Middle frontal gyrus (tissue), 1 donor: ENCODE data around the gene GMIP.
A peak's percentile ranks its signal among the peaks of the same experiment; 100 is the strongest.

Experiments used
- DNase-seq: peaks from one replicate; pipeline ENCODE4 v3.0.0-alpha.2; 2015; ENCODE audit warnings: low spot score; ENCODE audit errors: extremely low spot score

GMIP gene

DNA sequence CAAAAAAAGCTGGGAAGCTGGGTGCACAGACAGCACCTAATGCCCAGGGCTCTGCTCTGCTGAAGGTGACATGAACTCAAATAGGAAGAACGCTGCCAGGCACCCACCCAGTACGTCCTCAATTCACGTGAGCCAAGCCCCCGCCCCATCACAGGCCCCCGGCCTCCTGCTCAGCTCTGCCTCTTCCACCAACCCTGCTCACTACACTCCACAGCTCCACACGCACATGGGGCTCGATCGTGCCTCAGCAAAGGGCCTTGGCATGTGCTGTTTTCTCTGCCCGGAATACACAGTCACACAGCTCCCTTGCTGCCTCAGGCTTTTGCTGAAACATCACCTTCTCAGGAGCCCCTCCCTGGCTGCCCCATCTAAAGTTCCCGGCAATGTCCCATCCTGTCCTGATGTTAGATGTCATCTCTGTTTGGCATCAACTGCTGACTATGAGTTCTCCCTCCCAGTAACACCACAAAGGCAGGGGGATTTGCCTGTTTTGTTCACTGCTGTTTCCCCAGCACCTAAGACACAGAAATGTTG is 17.8 kb upstream of the GMIP start:
- DNase-seq = no peak

DNA sequence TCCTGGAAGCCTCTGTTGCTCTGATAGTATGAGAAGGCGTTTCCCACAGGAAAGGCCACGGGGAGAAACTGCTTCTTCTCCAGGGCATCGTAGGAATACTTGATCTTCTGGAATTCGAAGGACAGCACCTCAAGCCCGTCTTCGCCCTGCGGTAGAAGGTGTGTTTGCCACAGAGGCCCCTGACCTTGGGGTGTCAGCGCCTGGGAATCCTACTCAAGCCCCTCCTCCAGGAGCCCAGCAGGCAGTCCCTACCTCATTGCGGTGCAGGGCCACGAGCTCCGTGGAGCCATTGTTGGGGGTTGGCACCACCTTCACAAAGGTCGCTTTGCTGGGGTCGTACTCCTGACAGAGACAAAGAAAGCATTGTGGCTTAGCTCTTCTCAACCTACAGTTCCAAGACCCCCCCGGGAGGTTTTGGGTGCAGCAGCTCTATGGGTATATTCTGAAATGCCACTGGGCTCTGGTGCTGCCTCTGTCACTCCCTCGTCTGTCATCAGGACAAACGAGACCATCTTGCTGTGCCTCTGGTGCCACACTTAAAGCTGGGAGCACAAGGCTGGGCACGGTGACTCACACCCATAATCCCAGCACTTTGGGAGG is 16.3 kb upstream of the GMIP start:
- no peak for DNase-seq

DNA sequence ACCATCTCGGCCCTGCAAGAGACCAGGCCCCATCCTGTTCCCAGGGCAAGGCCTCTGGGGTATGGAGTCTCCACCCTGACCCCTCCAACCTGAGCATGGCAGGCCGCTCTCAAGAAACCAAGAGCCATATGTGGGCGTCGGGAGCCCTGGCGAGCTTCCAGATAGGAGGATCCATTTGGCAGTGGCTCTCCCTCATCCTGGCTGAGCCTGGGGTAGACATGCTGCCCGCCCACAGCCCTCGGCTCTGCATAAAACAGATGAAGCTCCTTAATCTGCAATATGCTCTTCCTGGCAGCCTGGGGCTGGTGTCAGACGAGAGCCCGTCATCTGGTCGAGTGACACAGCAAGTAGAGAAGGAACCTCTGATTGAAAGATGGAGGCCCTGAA is 13.9 kb upstream of the GMIP start:
- DNase-seq = peak; percentile 40

DNA sequence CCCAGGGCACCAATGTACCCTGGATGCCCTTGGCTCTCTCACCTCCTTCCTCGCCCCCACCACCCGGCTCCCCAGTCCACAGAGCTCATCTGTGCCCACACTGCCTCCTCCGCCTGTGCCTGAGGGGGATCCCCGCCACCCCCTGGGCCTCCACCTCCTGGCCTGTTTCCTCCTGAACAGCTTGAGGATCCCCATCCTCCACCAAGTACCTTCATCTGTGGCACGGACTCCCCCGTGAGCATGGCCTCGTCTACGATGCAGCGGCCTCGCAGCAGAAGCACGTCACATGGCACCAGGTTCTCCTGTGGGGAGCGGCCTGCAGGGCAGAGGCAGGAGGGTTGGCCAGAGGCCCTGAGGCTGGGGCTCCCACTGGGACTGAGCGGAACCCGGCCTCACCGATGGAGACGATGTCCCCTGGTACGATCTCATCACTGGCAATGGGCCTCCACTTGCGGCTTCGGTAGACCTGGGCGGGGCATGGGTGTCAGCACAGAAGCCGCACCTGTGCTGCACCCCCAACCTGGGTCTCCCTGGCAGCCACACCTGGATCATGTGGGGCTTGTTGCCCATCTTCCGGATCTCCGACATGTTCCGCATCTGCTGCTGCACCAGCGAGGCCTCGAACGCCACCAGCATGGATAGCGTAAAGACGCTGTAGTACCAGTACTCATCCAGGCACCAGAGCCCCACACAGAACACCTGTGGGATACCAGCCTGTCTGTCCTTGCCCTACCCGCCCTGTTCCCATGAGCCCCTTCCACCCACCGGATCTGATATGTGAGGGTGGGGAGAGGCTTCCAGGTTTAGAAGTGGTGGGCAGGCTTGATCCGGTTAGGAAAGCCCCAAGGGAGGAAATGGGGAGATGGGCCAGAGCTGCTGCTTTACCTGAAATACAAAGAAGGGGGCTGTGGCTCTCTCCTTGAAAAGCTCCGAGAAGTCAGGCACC is 13.3 kb upstream of the GMIP start:
- DNase-seq = no peak

DNA sequence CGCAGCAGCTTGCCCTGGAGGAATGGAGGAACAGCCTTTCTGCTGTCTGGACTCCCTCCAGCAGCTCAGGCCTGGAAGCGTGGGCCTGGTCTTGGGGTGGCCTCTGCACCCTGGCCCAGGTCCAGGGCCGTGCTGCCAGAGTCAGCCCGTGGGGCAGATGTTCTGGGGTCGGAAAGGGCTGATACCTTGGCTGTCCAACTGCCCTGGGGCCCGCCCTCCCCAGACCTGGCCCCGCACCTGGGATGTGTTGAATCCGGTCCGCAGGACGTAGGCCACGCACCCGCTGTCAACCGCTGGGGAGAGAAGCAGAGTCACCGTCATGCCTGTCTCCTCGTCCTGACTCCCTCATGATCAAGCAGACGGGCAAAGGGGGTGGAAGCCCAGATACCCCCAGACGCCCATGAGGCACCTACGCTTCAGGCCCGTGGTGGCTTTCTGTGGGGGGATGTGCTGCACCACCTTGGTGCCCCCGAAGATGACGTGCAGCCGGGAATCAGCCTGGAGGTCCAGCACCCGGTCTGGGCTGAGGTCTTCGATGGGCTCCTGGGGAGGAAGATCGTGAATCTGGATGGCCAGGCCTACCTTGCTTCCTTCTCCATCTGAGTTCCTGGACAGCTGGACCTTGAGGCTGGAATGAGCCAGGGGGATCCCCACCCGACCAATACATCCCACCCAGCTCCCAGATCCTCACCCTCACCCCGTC is 12.3 kb upstream of the GMIP start:
- DNase-seq = no peak

DNA sequence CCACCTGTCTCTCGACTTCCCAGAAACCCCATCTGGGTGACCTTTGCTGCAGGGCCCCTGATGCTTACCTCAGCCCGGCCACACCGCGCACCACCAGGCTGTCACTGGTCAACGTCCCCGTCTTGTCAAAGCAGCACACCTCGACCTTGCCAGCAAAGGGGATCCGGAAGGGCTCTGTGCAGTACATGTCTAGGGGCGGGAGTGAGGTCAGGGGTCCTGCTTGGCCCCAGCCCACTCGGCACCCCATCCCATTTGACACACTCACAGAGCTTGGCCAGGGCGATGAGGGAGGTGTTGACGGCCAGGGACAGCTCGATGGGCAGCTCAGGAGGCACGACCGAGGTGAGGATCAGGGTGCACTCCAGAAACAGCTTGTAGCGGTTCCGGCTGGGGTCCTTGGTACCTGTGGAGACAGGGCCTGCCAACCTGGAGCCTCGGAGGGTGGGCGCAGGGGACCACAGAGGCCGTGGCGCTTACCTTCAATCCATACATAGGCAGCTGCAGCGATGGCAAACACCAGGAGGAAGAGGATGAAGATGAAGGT is 11.7 kb upstream of the GMIP start:
- no peak for DNase-seq

DNA sequence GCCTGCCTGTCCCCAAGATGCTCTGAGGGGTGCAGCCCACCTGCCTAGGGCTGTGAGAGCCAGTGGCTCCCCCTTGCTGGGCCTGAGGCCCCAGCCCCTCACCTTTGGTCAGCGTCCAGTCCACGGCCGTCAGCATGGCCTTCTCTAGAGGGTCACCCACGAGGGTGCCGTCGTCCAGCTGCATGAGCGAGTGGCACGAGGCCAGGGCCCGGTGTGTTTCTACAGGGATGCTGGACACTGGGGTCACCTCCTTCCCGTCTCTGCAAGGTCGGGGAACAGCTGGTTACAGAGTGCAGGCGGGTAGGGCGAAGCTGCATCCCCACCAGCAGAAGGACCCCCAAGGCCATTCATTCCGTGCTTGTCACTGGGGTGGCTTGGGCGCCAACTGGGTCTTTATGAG is 11.0 kb upstream of the GMIP start:
- no peak for DNase-seq

DNA sequence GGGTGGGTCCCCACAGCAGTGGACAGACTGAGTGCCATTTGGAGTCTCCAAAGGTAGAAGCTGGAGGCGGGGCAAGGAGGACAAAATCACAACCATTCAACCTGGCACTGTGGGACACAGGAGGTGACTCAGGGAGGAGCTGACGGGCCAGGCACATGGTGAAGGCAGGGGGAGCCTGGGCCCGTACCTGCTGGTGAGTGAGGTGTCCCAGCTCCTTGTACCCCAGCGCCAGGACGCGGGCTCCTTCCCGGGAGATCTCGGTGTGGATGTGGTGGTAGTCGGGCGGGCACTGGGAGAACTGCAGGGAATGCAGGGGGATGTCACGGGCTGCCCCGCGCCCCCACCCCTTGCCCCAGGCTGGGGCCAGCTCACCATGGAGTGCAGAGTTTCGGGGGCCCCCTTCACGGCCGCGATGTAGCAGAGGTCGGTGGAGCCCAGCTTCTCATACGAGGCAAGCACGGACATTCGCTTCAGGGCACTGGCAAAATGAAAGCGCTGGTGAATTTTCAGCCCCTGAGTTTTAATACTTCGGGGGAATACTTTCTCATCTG is 10.2 kb upstream of the GMIP start:
- DNase-seq = no peak

DNA sequence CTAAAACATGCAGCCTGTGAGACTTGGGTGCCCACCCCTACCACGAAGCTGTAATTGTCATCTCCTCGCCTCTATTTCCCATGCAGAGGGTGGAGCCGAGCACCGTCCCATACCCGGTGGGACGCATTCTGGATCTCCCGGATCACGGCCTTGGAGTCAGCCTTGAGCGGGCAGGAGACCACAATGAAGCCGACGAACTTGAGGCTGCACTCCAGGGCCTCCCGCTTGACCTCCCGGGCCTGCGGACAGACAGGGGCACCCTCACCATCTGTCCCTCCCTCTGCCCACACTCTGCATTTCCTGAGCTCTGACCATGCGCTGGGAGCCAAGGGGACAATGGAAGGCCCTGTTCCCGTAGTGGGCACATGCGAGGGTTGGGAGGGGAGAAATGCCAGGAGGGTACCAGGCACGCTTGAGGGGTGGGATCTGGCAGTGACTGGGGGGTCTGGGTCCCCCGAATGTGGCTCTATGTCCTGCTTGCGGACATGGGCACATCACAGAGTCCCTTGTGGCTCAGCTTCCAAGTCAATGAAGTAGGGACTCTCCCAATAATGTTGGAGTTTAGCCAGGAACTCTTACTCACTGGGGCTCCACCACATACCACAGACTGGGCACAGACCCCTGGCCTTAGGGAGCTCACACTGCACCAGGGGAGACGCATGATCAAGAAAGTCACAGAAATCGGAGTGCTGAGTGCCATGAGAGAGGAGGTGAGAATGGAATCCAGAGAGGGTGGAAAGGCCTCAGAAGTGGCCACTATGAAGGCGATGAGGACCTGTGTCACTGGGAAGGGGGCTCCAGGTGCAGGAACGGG is 9.2 kb upstream of the GMIP start:
- no peak for DNase-seq

DNA sequence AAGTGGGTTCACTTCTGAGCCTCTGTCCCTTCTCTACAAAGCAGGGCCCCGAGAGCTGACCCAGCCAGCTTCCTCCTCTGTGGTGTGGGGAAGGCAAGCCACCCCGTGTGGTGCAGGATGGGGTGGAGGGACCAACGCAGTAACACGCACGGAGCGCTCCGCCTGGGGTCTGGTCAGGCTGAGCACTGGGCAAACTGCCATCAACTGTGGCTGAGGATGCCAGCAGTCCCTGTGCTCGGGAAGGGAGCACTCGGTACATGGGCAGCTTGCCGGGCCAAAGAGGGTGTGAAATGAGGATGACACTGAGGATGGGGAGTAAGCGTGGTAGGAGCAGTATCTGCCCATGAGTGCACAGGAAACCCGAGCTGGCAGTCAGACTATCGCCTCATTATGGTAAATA is 7.6 kb upstream of the GMIP start:
- no peak for DNase-seq

DNA sequence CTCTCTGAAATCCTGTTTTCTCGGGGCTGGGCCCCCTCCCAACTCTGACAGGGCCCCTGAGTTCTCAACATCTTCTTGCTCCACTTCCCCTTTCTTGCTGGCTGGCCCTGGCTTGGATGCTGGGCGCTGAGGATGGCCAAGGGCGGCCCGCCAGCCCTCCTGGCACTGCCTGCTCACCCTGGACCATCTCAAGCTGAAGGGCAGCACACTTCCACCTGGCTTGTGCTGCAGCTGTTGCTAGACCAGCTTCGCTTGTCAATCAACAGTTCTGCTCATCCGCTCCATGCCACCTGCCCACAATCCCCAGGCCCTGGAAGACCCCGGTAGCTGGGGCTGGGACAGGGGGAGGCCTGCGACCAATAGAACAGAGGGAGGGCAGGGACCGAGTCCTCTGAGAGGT is 6.9 kb upstream of the GMIP start:
- DNase-seq = no peak

DNA sequence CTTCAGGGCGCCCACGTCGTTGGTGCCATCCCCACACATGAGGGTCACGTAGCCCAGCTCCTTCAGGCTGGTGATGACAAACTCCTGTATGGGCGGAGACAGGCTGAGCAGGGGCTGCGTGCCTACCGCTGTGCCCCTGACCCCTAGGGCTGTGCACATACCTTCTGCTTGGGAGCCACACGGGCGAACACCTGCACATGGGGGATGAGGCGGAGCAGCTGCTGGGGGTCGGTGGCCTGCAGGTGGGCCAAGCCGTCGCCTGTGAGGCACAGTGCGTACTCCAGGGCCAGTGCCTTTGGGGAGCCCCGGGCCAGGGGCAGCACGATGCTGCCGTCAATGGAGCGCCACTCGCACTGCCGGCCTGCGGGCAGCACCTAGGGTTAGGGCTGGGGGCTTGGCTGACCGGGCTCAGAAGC is 6.1 kb upstream of the GMIP start:
- DNase-seq = no peak

DNA sequence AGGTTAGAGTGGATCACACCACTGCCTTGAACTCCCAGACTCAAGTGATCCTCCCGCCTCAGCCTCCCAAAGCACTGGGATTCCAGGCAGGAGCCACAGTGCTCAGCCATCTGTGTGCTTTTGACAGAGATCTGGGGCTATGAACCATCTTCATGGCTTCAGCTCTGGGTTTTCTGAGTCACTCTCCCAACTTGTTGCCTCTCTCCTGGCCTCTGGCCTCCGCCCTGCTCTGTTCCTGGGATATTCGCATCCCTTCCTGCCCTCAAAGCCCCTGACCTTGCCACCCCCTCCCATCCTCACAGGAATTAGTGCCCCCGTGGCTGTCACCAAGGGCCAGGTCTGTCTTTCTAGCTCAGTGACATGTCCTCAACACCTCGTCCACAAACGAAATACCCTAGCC is 5.7 kb upstream of the GMIP start:
- DNase-seq = no peak

DNA sequence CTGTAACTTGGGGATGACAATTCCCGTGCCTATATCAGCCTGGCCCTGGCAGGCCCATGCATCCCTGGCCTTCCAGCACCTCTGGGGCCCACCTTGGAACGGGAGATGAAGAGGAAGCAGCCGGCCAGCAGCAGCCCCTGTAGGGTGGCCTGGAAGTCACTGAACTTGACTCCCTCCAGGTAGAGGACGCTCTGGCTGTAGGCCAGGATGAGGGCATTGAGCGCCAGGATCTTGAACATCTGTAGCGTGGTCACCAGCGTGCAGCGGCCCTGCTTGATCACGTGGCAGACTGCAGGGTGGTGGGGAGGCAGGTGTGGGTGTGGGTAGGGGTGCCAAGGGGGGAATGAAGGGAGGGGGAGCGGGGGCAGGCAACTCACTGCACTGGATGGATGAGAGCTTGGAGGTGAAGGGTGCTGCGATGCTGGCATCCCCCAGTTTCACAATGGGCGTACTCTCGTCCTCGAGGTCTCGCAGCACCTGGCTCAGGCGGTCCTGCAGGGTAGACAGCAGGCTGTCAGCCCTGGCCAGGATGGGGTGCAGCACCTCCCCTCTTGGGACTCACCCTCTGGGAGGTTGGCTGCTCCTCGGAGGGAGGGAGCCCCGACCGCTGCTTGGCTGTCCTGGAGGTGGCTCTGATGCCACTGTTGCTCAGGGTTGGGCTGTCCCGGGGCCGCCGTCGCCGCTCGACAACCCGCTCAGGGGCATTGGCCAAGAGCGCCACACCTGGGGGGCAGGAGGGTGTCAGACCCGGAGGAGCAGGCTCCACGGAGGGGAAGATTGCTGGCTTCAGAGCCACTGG is 3.8 kb upstream of the GMIP start:
- DNase-seq = no peak

DNA sequence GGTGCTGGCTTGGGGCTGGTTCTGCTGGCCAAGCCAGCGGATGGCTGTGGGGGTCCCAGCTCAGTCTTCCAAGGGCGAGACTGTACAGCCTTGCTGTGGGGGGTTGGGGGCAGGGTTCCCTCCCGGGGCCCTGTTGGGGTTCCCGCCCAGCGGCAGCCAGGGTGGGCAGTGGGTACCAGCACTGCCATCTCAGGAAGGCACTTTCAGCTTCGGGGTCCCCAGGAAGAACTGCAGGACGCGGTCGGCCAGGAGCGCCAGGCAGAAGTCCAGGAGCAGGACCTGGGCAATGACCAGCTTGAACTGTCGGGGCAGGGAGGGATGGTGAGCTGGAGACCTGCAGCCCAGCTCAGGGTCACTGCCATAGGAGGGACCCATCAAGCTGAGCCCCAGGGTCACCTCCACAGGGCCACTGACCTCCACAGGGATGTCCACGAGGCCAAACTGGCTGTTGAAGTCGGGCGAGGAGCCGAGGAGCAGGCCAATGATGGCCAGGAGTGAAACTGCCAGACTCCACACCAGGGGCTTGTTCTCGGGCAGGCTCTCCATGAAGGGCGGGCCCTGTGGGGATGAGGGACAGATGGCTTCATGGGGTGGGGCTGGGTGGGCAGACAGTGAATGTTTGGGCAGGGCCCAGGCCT is 1.9 kb upstream of the GMIP start:
- DNase-seq = no peak

DNA sequence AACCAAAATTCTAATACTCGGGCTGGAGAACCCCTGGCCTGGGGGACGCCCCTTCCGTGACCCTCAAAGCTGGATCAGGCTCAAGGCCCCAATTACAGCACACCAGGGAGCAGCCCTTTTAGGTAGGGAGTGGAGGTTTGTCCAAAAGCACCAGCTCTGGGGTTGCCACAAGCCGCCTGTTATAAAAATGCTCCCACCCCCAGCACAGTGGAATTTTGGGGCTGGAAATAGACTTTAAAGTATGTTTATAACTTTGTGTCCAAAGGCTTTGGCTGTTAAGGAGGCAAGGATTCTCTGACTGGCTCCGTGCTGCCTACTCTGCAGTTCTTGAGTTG is 564 bp upstream of the GMIP start:
- DNase-seq = no peak

DNA sequence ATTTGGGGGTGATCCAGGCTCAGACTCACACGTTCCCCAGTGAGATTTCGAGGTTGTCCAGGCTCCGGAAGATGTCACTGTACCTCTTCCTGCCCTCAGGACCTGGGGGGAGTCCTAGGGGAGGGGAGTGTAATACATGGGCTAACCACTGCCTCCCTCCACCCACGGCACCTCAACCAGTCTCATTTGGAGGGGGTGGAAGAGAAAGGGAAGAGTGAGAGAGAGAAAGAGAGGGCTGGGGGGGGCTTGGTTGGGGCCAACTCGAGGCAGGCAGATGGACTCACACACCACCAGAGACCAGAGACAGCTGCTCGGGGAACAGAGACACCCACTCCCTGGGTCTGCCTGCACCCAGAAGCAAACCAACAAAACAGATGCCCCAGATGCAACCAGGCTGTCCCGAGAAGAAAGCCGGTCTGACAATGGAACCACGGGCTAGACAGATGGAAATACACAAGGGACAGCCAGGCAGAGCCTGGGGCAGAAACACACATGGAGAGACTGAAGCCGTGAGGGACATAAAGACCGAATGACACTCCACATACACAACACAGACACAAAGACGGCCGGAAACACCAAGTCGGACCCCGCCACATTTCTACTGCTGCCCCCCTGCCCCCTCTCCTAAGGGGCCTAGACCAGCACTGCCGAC is 825 bp downstream of the GMIP start:
- DNase-seq = no peak

DNA sequence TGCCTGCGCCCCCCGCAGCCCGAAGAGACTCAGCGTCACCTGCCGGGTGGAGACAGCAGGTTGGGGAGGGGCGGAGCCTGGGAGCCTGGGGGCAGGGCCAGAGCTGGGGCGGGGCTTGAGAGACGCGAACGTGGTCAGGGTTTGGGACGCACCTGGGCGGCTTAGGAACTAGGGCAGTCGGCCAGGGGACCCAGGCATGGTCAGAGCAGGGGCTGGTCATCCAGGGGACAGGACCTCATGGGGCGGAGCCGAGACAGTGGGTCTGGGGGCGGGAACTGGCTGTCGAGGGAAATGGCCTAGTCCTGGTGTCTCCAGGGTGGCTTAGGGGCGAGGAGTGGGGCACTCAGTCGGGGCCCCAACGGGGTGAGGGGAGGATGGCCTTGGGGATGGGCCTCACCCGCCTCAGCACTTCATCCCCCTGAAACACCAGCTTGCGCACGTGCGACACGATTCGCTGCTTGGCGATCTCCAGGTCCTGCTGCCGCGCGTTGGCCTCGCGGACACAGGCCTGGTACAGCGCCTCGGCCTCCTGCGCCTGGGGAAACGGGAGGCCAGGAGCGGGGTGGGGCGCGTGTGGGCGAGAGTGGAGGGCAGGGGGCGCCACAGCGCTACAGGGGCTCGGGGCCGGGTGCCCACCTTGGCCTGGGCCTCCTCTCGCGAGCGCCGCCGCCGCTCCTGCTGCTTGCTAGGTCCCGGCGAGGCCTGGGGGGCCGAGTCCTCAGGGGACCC is 5.8 kb downstream of the GMIP start:
- DNase-seq = no peak
